Fibroblast of peridontal ligament (primary cell): ENCODE results near the gene ANGPTL7.
"Not testable (repeated sequence)": the region's sequence is repeated elsewhere in the genome, so short reads cannot be mapped to it uniquely, and the experiment has no call there.

Experiments
- DNase-seq: peaks from one replicate; pipeline ENCODE4 v3.0.0-alpha.2; 2010; ENCODE audit errors: extremely low read depth

Gene ANGPTL7, protein sequence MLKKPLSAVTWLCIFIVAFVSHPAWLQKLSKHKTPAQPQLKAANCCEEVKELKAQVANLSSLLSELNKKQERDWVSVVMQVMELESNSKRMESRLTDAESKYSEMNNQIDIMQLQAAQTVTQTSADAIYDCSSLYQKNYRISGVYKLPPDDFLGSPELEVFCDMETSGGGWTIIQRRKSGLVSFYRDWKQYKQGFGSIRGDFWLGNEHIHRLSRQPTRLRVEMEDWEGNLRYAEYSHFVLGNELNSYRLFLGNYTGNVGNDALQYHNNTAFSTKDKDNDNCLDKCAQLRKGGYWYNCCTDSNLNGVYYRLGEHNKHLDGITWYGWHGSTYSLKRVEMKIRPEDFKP

DNA sequence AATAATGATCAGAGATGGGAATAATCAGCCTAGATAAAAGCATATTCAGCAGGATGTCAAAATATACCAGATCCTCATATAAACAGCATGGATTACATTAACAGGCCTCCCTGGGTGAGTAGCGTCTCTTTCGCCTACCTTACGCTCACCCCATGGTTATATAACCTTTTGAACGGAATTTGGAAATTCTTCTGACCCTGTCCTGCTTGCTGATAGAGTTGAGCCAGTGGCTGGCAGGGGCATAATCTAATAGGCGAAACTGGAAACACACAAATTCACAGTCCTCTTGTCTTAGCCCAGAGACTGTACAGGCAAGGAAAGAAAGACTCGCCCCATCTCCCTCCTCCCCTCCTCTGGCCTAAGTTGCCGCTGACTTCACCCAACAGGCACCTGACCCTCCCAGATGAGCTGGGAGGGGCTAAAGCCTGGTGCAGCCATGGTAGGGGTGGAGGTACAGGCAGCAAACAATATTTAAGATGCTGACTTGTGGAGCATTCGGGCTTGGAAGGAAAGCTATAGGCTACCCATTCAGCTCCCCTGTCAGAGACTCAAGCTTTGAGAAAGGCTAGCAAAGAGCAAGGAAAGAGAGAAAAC is at the start of gene ANGPTL7:
Gene ANGPTL7 (plus strand): TSS at position 498 of the 594 bp plus-strand sequence. CDS start 225 bp downstream, outside the sequence.
- DNase-seq = no peak

DNA sequence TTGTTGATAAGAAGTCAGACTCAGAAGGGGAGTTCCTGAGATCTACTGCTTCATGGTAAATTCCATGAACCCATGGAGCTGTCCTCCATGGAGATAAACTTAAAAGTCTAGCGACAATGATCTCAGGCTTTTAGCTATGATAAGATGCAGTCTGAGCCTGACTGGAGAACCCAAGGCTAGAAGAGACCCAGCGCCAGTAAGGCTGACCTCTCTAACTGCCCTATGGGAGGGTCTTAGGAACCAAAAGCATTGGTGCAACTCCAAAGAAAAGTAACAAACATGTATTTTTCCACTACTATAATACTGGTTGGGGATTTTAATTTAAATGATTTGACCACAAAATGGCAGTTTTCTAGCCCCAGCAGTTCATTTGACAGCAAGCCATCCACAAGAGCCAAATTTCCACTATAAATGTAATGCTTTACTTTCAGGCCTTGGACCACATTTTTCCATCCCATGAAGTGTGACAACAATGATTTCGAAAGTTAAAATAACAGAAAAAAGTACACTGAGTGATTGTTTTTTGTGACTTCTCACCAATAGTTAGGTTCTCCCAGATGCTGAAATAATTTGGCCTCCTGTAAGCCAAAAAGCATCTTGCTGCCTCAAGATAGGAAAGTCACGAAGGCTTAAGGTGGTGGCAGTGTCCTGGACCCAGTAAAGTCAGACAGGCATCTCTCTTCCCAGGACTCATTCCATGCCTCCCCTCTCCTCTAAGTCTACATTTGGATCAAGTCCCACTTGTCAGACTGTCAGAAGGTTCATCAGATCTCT is 46.4 kb upstream of the ANGPTL7 start:
- no peak for DNase-seq

DNA sequence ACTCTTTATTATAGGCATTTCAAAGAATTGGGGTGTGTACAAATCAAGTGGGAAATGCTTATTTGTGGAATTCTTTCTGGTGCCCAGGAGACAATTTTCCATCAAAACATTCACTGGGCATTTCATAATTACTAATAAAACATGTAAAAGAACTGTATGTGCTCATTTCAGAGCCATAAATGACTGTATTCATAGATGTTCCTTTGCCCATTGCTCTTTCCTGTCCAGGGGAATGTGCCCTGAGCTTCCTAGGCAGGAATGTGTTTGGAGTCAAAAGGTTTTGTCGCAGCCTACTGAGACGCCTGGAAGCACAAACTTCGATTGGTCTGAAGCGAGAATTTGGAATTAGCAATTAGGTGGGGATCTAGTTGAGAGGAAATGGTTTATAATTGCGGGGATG is 45.8 kb upstream of the ANGPTL7 start:
- DNase-seq = no peak

DNA sequence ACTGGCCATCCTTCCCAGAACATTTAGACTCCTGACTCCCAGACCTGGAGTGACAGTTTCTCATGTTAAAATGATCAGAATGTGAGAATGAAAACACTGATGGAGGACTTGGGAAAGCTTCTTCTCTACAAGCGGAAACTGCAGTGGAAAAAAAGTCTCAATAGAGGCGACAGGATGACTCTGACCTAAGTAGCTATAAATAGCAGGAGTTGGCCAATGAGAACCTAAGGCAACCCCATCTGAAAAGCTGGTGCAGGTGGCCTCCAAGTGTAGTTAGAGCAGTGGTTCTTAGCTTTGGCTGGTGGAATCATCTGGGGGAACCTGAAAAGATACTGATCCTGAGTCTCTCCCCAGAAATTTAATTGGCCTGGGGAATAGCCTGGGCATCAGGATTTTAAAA is 45.2 kb upstream of the ANGPTL7 start:
- no peak for DNase-seq

DNA sequence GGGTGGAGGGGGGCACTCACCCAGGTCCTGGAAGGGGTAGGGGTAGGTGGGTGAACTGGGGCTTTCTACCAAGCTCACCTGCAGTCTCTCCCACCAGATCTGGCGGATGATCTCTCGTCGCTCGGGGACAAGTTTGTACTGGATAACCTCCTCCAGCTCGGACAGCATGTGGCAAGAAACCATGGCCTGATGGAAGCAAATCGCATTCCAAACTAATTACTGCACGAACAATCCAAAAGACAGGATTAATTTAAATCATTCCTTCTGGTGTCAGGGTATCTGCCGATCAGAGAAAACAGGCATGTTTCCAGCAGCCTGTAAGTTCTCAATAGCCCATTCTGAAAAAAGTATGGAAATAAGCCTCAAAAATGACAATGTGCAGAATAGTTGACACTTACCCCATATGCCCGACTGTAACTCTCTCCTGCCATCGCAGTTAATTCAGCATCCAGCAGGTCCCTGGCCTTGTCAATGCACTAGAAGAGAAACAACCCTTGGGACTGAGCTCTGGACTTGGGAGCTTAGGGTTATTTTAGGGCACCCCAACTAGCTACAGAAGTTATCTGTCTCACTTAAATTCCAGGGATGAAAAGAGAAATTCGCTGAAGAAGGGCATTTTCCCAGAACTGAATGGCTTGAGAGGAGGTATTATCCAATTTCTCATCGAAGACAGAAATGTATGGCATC is 44.4 kb upstream of the ANGPTL7 start:
- DNase-seq = no peak

DNA sequence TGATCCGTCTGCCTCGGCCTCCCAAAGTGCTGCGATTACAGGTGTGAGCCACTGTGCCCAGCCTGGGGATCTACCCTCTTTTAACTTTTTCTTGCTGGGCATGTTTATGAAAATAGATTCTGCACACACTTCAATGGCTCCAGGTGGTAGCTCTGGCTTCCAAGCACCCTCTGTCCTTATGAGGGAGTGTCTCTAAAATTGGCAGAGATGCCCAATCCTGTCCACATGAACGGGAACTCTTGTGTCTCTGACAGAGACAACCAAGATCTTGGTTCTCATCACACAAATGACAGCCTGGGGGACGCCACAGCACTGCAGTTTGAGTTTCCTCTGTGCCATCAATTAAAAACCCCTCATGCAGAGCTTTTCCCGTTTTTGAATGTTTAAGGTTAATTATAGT is 43.4 kb upstream of the ANGPTL7 start:
- DNase-seq = no peak

DNA sequence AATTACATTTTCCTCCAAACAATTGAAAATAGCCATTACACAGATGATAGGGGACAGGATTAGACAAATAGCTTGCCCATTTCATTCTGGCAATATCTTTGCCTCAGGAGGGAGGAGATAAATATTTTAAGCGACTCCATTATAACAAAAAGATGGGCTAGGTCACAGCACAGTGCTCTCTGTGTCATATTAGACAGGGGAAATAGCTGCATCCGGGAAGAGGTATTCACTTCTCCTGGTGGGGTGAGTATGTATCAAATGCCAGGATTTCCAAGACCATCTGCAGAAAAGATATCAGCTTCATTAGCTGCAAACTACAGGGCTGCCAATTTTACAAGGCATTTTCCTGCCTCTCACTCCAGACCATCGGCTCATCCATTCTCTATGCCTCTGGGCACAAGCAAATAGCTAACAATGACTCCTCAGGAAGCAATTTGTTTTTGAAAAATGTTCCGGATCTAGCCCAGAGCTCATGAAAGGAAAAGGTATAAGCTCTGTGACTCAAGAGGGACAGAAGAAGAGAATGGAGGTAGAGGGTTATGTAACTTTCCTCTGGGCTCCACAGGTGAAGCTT is 41.9 kb upstream of the ANGPTL7 start:
- DNase-seq = no peak

DNA sequence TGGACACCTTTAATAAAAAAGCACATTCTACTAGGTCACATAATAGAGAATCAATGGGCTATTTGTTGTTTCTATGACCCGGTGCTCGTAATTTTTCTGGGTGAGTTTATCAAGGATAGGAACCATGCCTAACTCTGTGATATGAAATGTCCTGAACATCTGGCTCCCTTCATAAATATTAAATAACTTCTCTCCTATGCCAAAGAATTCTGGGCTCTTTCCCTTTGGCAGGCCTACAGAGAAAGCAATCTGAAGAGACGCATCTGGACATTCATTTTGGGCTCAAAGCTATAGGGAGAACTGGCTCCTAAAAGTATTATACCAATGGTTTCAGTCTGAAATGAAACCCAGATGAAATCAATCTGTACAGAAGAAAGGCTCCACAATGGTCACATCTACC is 38.8 kb upstream of the ANGPTL7 start:
- DNase-seq = peak; percentile 26

DNA sequence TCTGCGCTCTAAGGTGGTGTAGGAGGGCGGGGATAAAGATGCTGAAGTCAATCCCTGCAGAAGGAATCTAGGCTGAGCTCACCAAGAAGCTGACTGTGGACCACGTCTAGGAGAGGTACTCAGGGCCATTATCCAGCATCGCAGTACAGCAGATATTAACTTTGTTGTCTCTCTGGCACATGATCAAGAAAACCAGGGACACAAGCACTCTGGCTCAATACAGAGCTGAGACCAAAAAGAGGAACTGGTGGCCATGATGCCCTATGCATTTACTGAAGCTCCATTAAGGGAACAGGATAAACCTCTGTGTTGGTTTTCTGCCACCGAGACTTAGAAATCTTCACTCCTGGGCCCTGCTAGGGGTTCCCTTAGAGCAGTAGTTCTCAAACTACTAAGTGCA is 38.0 kb upstream of the ANGPTL7 start:
- DNase-seq = no peak

DNA sequence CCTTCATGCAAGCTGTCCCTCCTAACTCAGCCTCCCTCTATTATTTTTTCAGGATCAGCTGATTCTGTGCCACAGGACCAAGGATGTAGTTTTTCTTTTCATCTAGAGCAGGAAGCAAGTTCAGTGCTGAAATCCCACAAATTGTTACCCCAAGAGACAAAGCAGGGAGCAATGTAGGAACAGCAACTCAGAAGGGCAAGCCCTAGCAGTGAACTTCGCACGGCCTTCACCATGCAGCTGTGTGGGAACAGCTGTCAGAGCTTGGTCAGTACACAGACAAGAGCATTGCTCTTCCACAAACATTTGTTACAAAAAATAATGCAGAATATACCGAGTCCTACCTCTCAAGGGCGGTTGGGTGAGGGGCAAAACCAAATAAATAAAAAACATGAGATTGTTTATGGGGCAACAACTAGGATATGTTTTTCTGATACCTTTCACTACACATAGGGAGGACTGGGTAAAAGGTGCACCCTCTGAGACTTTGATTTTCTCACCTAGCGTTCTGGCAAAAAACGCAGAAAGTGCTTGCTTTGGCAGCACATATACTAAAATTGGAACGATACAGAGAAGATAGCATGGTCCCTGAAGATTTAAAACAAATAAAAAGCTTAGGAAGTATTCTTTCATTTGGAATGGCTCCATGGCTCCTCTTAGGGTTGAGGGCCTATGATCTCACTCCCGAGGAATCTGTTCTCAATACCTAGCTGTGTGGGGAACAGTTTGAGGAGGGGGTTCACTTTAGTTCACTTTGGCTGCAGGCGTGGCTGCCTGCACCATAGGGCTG is 37.1 kb upstream of the ANGPTL7 start:
- DNase-seq = no peak

DNA sequence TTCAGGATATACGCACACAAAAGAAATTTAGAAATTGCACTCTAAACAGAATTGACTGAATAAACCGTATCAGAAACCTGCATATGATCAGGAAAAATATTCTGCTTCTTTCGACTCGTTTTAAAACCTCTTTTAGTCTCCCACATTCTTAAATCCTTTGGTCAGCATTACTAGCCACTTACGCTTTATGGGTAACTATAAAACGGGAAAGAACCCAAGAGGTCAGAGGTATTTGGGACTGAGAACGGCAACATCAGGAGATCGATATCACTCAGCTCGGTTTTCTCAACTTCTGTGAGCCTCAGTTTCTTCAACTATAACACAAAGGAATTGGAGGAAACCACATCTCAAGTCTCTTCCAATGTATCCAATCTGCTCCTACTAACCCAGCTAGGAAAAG is 36.4 kb upstream of the ANGPTL7 start:
- no peak for DNase-seq

DNA sequence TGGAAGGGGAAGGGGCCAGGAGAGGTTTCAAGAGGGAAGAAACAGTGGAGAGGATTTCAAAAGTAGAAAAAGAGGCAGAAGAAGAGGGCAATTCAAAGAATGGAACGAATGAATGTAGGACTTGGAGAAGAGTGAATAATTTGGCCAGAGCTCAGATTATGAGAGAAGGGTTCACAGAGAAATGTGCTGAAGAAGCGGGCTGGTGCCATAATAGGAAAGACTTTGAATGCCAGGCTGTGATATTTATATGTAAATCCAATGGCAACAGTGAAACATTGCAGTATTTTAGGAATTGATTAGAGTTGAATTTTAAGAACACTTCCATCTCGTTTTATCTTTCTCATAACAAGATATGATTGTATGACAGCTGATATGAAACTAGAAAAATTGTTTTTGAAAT is 36.0 kb upstream of the ANGPTL7 start:
- no peak for DNase-seq

DNA sequence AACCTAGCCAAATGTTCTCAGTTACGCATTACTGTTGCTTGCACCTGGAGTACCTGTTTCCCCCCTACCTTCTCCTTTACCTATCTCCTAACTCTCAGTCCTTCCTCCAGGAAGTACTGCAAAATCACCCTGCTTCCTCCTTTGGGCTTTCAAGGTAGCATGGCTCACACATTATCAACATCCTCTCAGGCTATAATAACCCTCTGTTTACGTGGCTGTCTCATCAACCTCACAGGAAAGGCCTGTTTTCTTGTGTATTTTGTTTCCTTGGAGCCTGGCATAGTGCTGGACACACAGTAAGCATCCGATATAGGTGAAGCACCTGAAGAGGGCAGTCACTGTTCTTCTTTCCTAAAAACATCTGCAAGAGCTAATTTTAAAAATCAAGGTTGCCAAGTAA is 32.7 kb upstream of the ANGPTL7 start:
- no peak for DNase-seq

DNA sequence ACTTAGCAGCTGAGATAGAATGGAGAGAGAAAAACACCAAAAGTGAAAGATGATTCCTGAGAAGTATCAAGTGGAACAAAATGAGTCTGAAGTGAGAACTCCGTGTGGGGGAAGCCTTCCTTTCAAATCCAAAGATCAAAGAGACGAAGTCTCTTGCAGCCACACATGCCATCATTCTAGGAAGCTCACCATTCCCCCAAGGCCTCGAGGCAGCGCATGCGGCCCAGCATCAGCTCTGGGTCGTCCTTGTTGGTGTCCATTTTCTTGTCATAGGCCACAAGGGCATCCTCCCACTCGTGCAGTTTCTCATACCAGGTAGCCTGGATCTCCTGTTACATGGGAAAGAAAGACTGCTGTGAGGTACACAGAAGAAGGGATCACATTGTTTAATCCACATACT is 32.2 kb upstream of the ANGPTL7 start:
- DNase-seq = no peak

DNA sequence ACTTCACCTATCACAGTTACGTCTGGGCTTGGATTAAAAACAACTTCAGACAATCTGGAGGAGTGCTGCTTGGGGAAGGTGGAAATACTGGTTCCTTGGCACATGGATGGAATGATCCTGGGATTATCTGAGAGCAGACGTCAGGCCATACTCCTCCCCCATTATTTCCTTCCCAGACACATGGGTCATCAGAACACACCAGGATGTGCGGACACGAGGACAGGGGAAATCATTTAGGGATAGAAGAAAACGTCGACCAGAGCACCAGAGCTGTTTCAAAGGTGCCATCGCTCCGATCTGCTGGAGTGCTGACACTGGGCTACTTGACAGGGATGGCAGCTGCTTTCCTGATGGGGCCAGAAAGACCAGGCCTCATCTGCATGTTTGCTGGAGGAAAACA is 31.8 kb upstream of the ANGPTL7 start:
- no peak for DNase-seq

DNA sequence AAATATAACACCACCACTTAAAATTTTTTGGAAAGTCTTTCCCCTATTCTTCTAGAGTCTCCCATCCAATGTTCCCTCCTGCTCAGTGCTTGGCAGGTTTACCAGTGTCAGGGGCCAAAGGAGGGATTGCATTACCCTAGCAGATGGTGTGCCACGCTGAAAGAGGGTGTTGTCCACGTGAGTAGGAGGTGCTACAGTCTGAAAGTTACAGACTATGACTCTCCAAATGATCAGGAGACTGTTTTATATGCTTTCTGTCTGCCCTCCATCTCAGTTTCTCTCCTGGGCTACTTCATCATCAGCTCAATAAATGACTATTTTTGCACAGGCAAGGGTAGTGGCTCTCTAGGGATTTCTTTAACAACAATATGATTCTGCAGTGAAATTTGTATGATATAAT is 31.3 kb upstream of the ANGPTL7 start:
- peak; percentile 90 for DNase-seq

DNA sequence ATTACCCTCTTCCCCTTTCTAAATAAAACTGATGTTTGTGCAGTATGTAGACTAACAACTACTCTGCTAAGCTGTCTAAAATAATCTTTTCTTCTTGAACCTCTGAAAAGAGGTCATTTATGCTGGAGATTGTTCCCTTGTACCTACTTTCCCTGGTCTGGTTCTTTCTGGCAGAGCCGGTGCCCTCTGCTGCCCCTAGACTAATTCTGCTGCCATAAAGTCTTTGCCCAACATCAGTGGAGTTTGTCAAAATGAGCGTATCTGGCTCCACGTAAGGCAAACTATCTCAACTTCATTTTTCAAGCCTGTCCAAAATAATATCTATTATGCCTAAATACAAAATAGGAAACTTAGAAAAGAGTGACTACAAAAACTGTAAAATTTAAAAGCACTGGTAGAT is 30.9 kb upstream of the ANGPTL7 start:
- DNase-seq = no peak

DNA sequence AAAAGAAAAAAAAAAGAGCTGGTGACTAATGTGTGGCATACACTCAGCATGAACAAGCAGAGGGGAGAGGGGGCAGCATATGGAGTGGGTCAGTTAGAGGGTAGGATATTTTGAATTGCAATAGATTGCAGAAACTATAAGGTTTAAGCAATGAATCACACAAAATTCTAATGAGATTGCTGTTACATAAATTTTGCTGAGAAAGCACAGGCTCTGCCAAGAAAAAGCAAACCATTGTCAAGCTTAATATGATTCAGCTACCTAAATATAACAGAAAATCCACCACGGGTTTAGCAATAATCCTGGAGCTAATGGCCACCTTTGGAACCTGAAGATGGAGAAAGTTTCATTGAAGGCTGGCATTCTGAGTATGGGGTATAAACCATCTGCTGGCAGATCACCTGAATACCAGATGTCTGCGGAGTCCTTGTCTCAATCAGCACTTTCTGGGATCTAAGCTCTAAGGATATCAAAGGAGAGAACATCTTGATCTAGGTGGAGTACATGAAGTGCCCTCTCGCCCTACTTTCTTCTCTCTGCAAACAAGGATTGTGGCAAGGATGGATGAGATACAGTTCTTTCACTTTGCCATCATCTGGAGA is 30.3 kb upstream of the ANGPTL7 start:
- peak; percentile 98 for DNase-seq

DNA sequence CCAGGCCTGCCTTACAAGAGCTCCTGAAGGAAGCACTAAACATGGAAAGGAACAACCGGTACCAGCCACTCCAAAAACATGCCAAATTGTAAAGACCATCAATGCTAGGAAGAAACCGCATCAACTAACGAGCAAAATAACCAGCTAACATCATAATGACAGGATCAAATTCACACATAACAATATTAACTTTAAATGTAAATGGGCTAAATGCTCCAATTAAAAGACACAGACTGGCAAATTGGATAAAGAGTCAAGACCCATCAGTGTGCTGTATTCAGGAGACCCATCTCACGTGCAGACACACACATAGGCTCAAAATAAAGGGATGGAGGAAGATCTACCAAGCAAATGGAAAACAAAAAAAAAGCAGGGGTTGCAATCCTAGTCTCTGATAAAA is 26.4 kb upstream of the ANGPTL7 start:
- not testable (repeated sequence) for DNase-seq

DNA sequence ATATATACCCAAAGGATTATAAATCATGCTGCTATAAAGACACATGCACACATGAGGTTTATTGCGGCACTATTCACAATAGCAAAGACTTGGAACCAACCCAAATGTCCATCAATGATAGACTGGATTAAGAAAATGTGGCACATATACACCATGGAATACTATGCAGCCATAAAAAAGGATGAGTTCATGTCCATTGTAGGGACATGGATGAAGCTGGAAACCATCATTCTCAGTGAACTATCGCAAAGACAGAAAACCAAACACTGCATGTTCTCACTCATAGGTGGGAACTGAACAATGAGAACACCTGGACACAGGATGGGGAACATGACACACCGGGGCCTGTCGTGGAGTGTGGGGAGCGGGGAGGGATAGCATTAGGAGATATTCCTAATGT is 22.4 kb upstream of the ANGPTL7 start:
- not testable (repeated sequence) for DNase-seq

DNA sequence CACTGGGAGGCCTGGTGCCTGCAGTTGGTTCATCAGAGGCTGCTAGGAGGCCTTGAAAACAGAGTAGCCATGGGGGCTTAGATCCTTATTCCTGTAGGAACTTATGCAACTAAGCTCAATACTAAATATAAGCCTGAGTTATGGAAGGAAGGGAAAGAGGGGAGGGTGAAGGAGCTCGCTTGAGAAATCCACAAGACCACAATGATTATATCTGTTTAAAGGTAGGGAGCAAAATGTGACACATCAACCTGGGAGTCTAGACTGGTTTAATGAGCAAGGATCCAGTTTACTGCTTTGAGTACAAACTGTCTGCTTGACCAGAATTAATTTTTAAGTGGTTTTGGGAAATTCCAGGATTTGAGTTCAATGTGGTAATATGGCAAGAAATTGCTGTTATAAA is 20.4 kb upstream of the ANGPTL7 start:
- no peak for DNase-seq
